ENCODE data around the gene ZNF335. TPM values are rescaled to one million over a fixed set of nuclear protein-coding genes. Genes with fewer than 3 reads are reported as not detected.

Gene ZNF335
- total and polyA plus RNA-seq, 2 of the 13 experiments (the other 11 are each of a cell fraction or from before 2014, with no cell fraction given), result 9.7 to 13.7 TPM

GRCh38 chr20:45927071-45927878, 44.7 kb downstream of the ZNF335 start (continued):
- TF ChIP-seq ELK4 (CRISPR knock-in tag; IDR thresholded peaks at IDR 0.05; ENCODE audit: borderline replicate concordance) (no peak), ZNF317 (CRISPR knock-in tag; IDR thresholded peaks at IDR 0.05) (peak; percentile 90), HNRNPUL1 (IDR thresholded peaks at IDR 0.05; ENCODE audit: low read depth, low read length) (no peak), GZF1 (CRISPR knock-in tag; IDR thresholded peaks at IDR 0.05) (no peak; the same call in 1 of the 2 replicates), STAT6 (CRISPR knock-in tag; IDR thresholded peaks at IDR 0.05; ENCODE audit: borderline replicate concordance) (peak; percentile 90), TRIM24 (CRISPR knock-in tag; IDR thresholded peaks at IDR 0.05) (no peak), ZNF564 (CRISPR knock-in tag; IDR thresholded peaks at IDR 0.05) (peak; percentile 65; the same call in 1 of the 2 replicates), NKX3-1 (CRISPR knock-in tag; IDR thresholded peaks at IDR 0.05) (no peak; the same call in 1 of the 2 replicates), NONO (IDR thresholded peaks at IDR 0.05) (no peak), NONO (CRISPR knock-in tag; conservative IDR thresholded peaks at IDR 0.05) (no peak; the same call in 1 of the 2 replicates), BRD4 (CRISPR knock-in tag; IDR thresholded peaks at IDR 0.05) (peak; percentile 23; the same call in 1 of the 2 replicates), ZFP41 (CRISPR knock-in tag; IDR thresholded peaks at IDR 0.05; ENCODE audit: borderline replicate concordance) (no peak), TAF15 (IDR thresholded peaks at IDR 0.05; ENCODE audit: low read depth, low read length, poor library complexity, severe bottlenecking) (no peak), NCOA2 (CRISPR knock-in tag; IDR thresholded peaks at IDR 0.05) (peak; percentile 92), TSC22D2 (CRISPR knock-in tag; IDR thresholded peaks at IDR 0.05; ENCODE audit: borderline replicate concordance) (peak; percentile 93), ZNF879 (CRISPR knock-in tag; IDR thresholded peaks at IDR 0.05) (0 out of 2 replicates have a peak, but pooled peaks have one; percentile 39), DZIP1 (CRISPR knock-in tag; IDR thresholded peaks at IDR 0.05) (no peak), ZNF251 (CRISPR knock-in tag; IDR thresholded peaks at IDR 0.05) (no peak; the same call in 1 of the 2 replicates), ZSCAN12 (CRISPR knock-in tag; IDR thresholded peaks at IDR 0.05) (no peak), PBX2 (CRISPR knock-in tag; IDR thresholded peaks at IDR 0.05) (no peak), ZNF253 (CRISPR knock-in tag; IDR thresholded peaks at IDR 0.05; ENCODE audit: borderline replicate concordance) (no peak)

All from HepG2 (cell line).